Body of pancreas (tissue), 4 donors: ENCODE results near the gene ARFGEF2.

Experiments
- POLR2A ChIP-seq, 3 donors: fragments of 450-650 bp; IDR thresholded peaks; one replicate each; pipeline ENCODE4 v1.6.1; 2016; ENCODE audit warnings: antibody characterized with exemption in 3 of 3, mild to moderate bottlenecking in 2 of 3
- TF ChIP-seq, protein P1 (sequence below), 7 experiments: fragments of 450-650 bp in 4 of 7; fragments of 200-600 bp in 3 of 7; sonication (generic) in 3 of 7; IDR thresholded peaks; one replicate each; pipeline ENCODE4 v1.5.1; 2016 to 2019; ENCODE audit warnings: antibody characterized with exemption in 7 of 7

DNA sequence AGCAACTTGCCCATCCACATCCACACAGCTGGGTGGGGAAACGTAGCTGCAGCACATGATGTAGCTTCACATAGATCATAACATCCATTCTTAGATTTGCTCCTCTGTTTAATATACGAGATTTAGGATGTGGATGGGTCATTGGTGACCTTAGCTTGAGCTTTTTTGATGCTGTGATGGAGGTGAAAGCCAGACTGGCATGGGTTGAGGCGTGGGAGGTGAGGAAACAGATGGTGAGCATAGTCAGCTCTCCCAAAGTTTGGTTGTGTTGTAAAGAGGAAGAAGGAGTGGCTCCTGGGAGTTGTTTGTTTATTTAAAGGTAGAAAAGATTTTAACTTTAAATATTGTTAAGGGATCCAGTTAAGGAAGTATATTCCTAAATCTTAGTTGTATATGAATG, 5.3 kb downstream of the ARFGEF2 start:
- TF ChIP-seq, protein P1, sequence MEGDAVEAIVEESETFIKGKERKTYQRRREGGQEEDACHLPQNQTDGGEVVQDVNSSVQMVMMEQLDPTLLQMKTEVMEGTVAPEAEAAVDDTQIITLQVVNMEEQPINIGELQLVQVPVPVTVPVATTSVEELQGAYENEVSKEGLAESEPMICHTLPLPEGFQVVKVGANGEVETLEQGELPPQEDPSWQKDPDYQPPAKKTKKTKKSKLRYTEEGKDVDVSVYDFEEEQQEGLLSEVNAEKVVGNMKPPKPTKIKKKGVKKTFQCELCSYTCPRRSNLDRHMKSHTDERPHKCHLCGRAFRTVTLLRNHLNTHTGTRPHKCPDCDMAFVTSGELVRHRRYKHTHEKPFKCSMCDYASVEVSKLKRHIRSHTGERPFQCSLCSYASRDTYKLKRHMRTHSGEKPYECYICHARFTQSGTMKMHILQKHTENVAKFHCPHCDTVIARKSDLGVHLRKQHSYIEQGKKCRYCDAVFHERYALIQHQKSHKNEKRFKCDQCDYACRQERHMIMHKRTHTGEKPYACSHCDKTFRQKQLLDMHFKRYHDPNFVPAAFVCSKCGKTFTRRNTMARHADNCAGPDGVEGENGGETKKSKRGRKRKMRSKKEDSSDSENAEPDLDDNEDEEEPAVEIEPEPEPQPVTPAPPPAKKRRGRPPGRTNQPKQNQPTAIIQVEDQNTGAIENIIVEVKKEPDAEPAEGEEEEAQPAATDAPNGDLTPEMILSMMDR (IDR thresholded peaks at IDR 0.05) = no peak
- no peak for TF ChIP-seq POLR2A (IDR thresholded peaks at IDR 0.05)
